NCI-H146 (cell line): Measurements from ENCODE around the gene MMP19.

Experiments
- DNase-seq: peaks from one replicate; lab custom pipeline; 2025; lab: John Stamatoyannopoulos, UW

Gene MMP19

DNA sequence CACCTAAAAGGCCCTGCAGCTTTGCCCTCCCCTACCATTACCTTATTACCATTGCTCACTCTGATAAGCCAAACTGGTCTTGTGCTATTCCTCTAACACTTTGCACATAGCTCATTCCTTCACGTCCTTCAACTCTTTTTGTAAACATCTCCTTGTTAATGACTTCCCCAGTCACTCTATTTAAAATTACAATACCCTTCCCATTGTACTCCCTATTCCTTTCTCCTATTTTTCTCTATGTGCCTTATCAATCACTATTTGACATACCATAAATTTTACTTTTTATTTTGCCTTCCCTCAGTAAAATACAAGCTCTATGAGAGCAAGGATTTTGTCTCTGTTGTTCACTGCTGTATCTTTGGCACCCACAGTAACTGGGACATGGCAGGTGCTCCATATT is 30.6 kb downstream of the MMP19 start:
- no peak for DNase-seq

- DNase-seq = no peak
Measured at GRCh38 chr12:55809274-55809673, 33.5 kb downstream of the MMP19 start.

DNA sequence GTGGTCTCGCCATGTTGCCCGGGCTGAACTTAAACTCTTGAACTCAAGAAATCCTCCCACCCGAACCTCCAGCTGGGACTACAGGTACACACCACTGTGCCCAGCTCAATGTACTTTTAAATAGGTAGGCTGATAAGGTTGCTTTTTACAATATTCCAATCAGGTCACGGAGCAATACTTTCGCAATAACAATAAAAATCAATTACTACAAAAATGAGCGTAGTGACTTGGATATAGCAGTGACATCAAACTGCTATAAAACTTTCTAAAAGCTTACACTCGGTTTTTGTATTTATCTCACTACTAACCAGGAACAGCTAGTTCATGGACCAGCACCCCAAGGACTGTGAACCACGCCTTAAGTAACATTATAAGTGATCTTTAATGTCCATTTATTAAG is 35.8 kb downstream of the MMP19 start:
- DNase-seq = no peak

- no peak for DNase-seq
Measured at GRCh38 chr12:55797550-55797949, 45.2 kb downstream of the MMP19 start.

DNA sequence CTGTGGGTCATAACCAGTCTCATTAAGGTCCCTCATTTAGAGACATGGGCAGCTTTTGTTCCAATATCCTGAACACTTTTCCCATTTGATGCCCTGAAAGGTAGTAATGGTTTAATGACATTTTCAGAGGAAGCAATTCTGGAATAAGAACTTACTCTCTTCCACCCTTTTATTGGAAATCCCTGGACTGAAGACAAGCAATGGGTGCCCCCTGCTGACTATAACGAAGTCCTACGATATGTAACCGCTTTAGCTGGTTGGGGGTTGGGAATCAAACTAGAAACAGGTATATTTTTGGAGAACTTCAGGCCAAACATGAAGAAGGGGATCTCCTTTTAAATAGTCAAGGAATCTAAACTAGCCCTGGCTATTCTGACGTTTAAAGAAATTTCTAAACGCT is 45.7 kb downstream of the MMP19 start:
- DNase-seq = peak; percentile 46

DNA sequence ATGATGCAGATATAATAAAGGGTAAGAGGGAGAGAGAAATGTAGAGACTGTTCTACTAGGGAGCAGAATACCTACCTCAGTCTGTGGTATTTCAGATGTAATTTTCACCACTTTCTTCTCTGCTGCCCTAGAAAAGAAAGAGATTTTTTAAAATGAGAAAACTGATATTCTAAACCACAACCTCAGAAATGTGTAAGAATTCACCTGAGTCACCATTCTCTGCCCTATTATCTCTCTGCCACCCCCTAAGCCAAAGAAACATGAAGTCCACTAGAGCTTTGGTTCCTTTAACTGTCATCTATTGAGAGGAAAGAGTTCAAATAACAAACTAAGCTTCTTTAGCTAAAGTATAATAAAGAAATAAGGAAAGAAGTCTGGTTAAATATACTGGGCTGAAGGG is 46.8 kb downstream of the MMP19 start:
- no peak for DNase-seq

DNA sequence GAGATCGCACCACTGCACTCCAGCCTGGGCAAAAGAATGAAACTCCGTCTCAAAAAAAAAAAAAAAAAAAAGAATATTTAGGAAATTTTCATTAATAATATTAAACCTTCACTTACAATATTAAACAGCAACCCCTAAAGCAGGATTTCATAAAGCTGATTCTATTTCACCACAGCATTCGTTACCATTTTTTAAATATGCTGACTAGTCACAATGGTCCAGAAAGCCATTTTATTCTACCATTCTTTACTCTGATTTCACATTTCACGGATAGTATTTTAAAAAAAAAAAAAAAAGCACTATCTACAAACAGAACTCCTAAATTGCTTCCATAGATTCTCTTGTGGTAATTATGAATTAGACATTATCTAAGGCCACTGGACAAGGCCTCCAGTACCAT is 52.8 kb downstream of the MMP19 start:
- no peak for DNase-seq

DNA sequence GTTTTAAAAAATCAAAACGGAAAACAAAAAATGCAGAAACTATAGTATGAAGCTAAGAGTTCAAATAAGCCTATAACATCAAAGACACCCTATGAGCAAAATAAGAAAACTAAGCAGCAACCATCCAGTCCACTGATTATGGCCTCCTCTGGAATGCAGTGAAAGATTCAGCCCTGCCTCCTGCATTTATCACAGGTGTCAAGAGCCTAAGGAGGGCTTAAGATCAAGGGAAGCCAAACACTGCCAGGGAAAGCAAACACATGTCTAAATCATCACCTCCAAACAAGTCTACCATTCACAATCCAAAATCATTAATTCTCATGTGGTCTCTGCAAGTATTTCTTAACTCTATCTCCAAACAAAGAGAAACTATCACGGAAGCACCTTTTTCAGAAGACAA is 53.6 kb downstream of the MMP19 start:
- DNase-seq = no peak

GRCh38 chr12:55788546-55788945 is 54.2 kb downstream of the MMP19 start:
- no peak for DNase-seq
